Measurements from ENCODE around the gene IMMP2L. TPM values are rescaled to one million over a fixed set of nuclear protein-coding genes. Genes with fewer than 3 reads are reported as not detected.
A peak's percentile ranks its signal among the peaks of the same experiment; 100 is the strongest.

IMMP2L gene
- total RNA-seq, 1 donor from 2014 or later, result 21.5 TPM

DNA sequence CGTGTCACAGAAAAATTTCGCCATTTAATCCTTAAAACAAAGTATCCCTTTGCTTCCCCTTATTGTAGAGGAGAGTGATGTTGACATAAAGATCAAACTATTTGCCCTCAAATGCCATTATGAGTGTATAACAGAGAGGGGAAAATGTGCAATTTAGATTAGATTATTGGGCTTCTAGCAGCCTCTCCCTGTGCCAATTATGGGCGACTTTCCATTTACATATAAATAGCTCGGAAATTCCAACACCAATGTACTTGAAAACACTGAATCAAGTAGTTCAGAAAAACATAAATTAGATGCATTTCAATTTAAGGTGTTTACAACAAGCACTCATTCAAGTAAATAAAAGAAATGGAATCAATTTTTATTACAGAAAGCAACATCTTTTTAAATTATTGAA, 535.9 kb downstream of the IMMP2L start:
- no peak for DNase-seq (ENCODE audit: low spot score)
- Mint-ChIP-seq H3K4me1 (peaks cover 19% of the 10 kb centered on the region), H3K9me3 (peaks cover 8% of the 10 kb centered on the region), H3K4me3 (no peak overlapping the region), H3K27ac (no peak overlapping the region), H3K36me3 (peaks cover 2% of the 10 kb centered on the region), H3K27me3 (ENCODE audit: insufficient read depth, low read depth) (no peaks in the 10 kb centered on the region)
- Histone ChIP-seq H3K4me1 (peaks cover 14% of the 10 kb centered on the region), H2AFZ (replicated peaks) (no peak overlapping the region), H3K27me3 (no peaks in the 10 kb centered on the region), H4K20me1 (ENCODE audit: low read depth) (no peaks in the 10 kb centered on the region), H3K36me3 (no peaks in the 10 kb centered on the region), H3K4me2 (peak overlapping the region; percentile 5), H3K79me2 (ENCODE audit: low read depth) (no peaks in the 10 kb centered on the region), H3K9me3 (ENCODE audit: low read depth) (no peaks in the 10 kb centered on the region), H3K9ac (no peak overlapping the region), H3K27ac (no peak overlapping the region), H3K4me3 (no peak overlapping the region), H3F3A (ENCODE audit: low read depth) (no peaks in the 10 kb centered on the region)
- TF ChIP-seq EZH2 (IDR thresholded peaks at IDR 0.05), result no peak
- TF ChIP-seq, protein P1, sequence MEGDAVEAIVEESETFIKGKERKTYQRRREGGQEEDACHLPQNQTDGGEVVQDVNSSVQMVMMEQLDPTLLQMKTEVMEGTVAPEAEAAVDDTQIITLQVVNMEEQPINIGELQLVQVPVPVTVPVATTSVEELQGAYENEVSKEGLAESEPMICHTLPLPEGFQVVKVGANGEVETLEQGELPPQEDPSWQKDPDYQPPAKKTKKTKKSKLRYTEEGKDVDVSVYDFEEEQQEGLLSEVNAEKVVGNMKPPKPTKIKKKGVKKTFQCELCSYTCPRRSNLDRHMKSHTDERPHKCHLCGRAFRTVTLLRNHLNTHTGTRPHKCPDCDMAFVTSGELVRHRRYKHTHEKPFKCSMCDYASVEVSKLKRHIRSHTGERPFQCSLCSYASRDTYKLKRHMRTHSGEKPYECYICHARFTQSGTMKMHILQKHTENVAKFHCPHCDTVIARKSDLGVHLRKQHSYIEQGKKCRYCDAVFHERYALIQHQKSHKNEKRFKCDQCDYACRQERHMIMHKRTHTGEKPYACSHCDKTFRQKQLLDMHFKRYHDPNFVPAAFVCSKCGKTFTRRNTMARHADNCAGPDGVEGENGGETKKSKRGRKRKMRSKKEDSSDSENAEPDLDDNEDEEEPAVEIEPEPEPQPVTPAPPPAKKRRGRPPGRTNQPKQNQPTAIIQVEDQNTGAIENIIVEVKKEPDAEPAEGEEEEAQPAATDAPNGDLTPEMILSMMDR (IDR thresholded peaks at IDR 0.05), result no peak
- no peak for TF ChIP-seq EZH2phosphoT487 (IDR thresholded peaks at IDR 0.05)

DNA sequence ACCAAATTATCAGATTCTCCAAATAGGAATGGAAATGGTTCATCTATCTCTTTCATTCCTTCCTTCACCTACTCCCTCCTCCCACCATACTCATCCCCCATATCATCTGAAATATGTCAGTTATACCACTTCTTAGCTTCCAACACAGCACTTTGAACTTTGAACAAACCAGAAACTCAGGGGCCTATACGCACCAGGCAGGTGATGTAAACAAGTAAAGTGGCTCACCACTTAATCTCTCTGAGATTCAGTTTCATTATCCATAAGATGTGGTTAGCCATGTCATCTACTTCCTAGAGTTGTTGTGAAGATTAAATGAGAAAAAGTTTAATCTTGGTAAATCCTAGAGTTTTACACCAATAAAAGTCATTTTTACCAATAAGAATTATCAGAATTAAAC, 537.3 kb downstream of the IMMP2L start:
- Mint-ChIP-seq H3K27me3 (ENCODE audit: insufficient read depth, low read depth) (no peaks in the 10 kb centered on the region), H3K9me3 (peaks cover 14% of the 10 kb centered on the region), H3K36me3 (peaks cover 4% of the 10 kb centered on the region), H3K27ac (no peak overlapping the region), H3K4me1 (peaks cover 19% of the 10 kb centered on the region), H3K4me3 (no peak overlapping the region)
- Histone ChIP-seq H2AFZ (replicated peaks) (no peak overlapping the region), H3K27me3 (no peaks in the 10 kb centered on the region), H3K9me3 (ENCODE audit: low read depth) (no peaks in the 10 kb centered on the region), H3K4me2 (no peak overlapping the region), H3K9ac (no peak overlapping the region), H3K4me1 (peaks cover 14% of the 10 kb centered on the region), H4K20me1 (ENCODE audit: low read depth) (no peaks in the 10 kb centered on the region), H3K4me3 (no peak overlapping the region), H3K36me3 (no peaks in the 10 kb centered on the region), H3F3A (ENCODE audit: low read depth) (no peaks in the 10 kb centered on the region), H3K27ac (no peak overlapping the region), H3K79me2 (ENCODE audit: low read depth) (no peaks in the 10 kb centered on the region)
- TF ChIP-seq EZH2 (IDR thresholded peaks at IDR 0.05) (no peak), EZH2phosphoT487 (IDR thresholded peaks at IDR 0.05) (no peak)
- TF ChIP-seq, protein P1 (IDR thresholded peaks at IDR 0.05), result no peak
- DNase-seq (ENCODE audit: low spot score), result no peak

DNA sequence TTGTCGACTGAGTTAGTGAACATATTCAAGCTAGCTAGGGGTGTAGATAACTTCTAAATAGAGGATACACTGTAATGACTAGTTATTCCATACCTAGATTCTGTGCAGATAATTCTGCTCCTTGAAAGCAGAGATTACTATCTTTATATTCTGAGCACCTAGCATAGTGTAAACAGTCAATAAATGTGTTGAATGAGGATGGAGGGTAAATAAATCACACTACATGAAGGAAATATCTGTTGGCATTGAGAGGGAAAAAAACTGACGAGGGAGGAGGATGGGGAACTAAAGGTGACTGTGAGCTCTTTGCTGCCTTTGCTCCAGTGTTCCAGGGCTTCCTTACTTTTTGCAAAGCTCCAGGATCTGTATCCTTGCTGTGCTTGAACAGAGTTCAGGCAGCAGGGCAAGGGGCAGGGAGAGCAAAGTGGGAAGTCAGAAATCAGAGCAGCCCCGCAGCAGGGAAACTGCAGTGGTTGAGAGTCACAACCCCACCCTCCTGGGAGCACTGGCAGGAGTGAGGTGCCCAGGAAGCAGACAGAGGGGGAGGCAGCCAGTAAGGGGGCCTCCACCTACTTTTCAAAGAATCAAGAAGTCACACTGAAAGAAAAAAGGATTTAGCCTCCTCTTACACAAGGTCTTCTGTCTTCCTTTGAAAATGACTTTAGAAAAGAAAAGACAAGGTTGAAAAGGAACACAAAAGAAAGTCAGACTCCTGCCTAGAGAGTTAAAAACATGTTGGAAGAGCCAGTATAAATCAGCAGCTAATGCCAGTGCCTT, 543.1 kb downstream of the IMMP2L start:
- Mint-ChIP-seq H3K4me1 (peaks cover 22% of the 10 kb centered on the region), H3K27me3 (ENCODE audit: insufficient read depth, low read depth) (no peaks in the 10 kb centered on the region), H3K4me3 (peak overlapping the region; percentile 2), H3K27ac (peak overlapping the region; percentile 77), H3K9me3 (peaks cover 14% of the 10 kb centered on the region), H3K36me3 (peaks cover 4% of the 10 kb centered on the region)
- Histone ChIP-seq H3K4me1 (peaks cover 20% of the 10 kb centered on the region), H3K9ac (no peak overlapping the region), H3F3A (ENCODE audit: low read depth) (peaks cover 28% of the 10 kb centered on the region), H3K36me3 (no peaks in the 10 kb centered on the region), H3K27me3 (no peaks in the 10 kb centered on the region), H3K4me3 (no peak overlapping the region), H3K27ac (peak overlapping the region; percentile 50), H3K9me3 (ENCODE audit: low read depth) (no peaks in the 10 kb centered on the region), H4K20me1 (ENCODE audit: low read depth) (peaks cover 8% of the 10 kb centered on the region), H3K79me2 (ENCODE audit: low read depth) (no peaks in the 10 kb centered on the region), H3K4me2 (peak overlapping the region; percentile 39), H2AFZ (replicated peaks) (no peak overlapping the region)
- DNase-seq (ENCODE audit: low spot score), result peak; percentile 64
- TF ChIP-seq EZH2 (IDR thresholded peaks at IDR 0.05), result no peak
- TF ChIP-seq, protein P1 (IDR thresholded peaks at IDR 0.05), result no peak
- no peak for TF ChIP-seq EZH2phosphoT487 (IDR thresholded peaks at IDR 0.05)
